HepG2 (cell line): ENCODE data around the gene RPL23. TPM values are rescaled to one million over a fixed set of nuclear protein-coding genes. Genes with fewer than 3 reads are reported as not detected.

Experiments
- ATRX ChIP-seq: sonication (generic); formaldehyde crosslinking; IDR thresholded peaks from 2 replicates; pipeline ENCODE4 v1.4.0; 2020; ENCODE audit warnings: missing genetic modification reagents, borderline replicate concordance
- BRD4 ChIP-seq: sonication (generic); formaldehyde crosslinking; IDR thresholded peaks from 2 replicates; pipeline ENCODE4 v1.4.0; 2020; ENCODE audit warnings: missing genetic modification reagents
- FOXA3 ChIP-seq: IDR thresholded peaks from 2 replicates; pipeline ENCODE4 v1.6.1; 2016; ENCODE audit warnings: missing genetic modification reagents, missing compliant biosample characterization
- HNF1A ChIP-seq, 2 experiments: sonication (generic) in 1 of 2; formaldehyde crosslinking in 1 of 2; IDR thresholded peaks; 2 replicates each; pipeline versions ENCODE4 v1.4.0 to v1.6.1; 2016 to 2020; ENCODE audit warnings: borderline replicate concordance in 1 of 2, low read depth in 1 of 2, mild to moderate bottlenecking in 1 of 2, missing genetic modification reagents in 1 of 2
- HNRNPUL1 ChIP-seq: fragments of 200-400 bp; formaldehyde crosslinking; IDR thresholded peaks from 2 replicates; pipeline ENCODE4 v1.6.1; 2017; ENCODE audit warnings: low read depth, mild to moderate bottlenecking, low read length, moderate library complexity
- KAT2B ChIP-seq: fragments of 150-350 bp; IDR thresholded peaks from 2 replicates; pipeline ENCODE4 v1.6.1; 2014; ENCODE audit warnings: low read depth, low read length, borderline replicate concordance
- KDM4B ChIP-seq: sonication (generic); formaldehyde crosslinking; IDR thresholded peaks from 2 replicates; pipeline ENCODE4 v1.4.0; 2020; ENCODE audit warnings: missing genetic modification reagents
- MIER3 ChIP-seq: IDR thresholded peaks from 2 replicates; pipeline ENCODE4 v1.6.1; 2016; ENCODE audit warnings: missing compliant biosample characterization, borderline replicate concordance
- NFYC ChIP-seq: IDR thresholded peaks from 2 replicates; pipeline ENCODE4 v1.6.1; 2016; ENCODE audit warnings: missing genetic modification reagents, missing compliant biosample characterization
- REPIN1 ChIP-seq: sonication (generic); formaldehyde crosslinking; IDR thresholded peaks from 2 replicates; pipeline ENCODE4 v1.8.0; 2022; ENCODE audit warnings: missing genetic modification reagents, low read depth, mild to moderate bottlenecking, borderline replicate concordance
- SALL2 ChIP-seq: sonication (generic); formaldehyde crosslinking; IDR thresholded peaks from 2 replicates; pipeline ENCODE4 v1.8.1; 2023; ENCODE audit warnings: mild to moderate bottlenecking, missing genetic modification reagents, inconsistent platforms
- SATB2 ChIP-seq: sonication (generic); formaldehyde crosslinking; IDR thresholded peaks from 2 replicates; pipeline ENCODE4 v1.5.0; 2020; ENCODE audit warnings: missing genetic modification reagents
- TARDBP ChIP-seq: sonication (generic); formaldehyde crosslinking; IDR thresholded peaks from 2 replicates; pipeline ENCODE4 v1.8.0; 2022; ENCODE audit warnings: mild to moderate bottlenecking, missing genetic modification reagents
- ZMYM2 ChIP-seq: sonication (generic); formaldehyde crosslinking; IDR thresholded peaks from 2 replicates; pipeline ENCODE4 v1.8.0; 2022; ENCODE audit warnings: mild to moderate bottlenecking, missing genetic modification reagents
- ZMYM4 ChIP-seq: sonication (generic); formaldehyde crosslinking; IDR thresholded peaks from 2 replicates; pipeline ENCODE4 v1.8.1; 2023; ENCODE audit warnings: mild to moderate bottlenecking, missing genetic modification reagents
- ZNF124 ChIP-seq: sonication (generic); formaldehyde crosslinking; IDR thresholded peaks from 2 replicates; pipeline ENCODE4 v1.4.0; 2020; ENCODE audit warnings: missing genetic modification reagents
- ZNF225 ChIP-seq: sonication (generic); formaldehyde crosslinking; IDR thresholded peaks from 2 replicates; pipeline ENCODE4 v1.4.0; 2020; ENCODE audit warnings: mild to moderate bottlenecking, missing genetic modification reagents
- ZNF292 ChIP-seq: sonication (generic); formaldehyde crosslinking; IDR thresholded peaks from 2 replicates; pipeline ENCODE4 v1.8.1; 2022; ENCODE audit warnings: mild to moderate bottlenecking, low read depth, missing genetic modification reagents, borderline replicate concordance
- ZNF33B ChIP-seq: sonication (generic); formaldehyde crosslinking; IDR thresholded peaks from 2 replicates; pipeline ENCODE4 v1.5.1; 2020; ENCODE audit warnings: mild to moderate bottlenecking, missing genetic modification reagents
- ZNF367 ChIP-seq: sonication (generic); formaldehyde crosslinking; IDR thresholded peaks from 2 replicates; pipeline ENCODE4 v1.4.0; 2020; ENCODE audit warnings: missing genetic modification reagents, borderline replicate concordance
- ZNF501 ChIP-seq: sonication (generic); formaldehyde crosslinking; IDR thresholded peaks from 2 replicates; pipeline ENCODE4 v1.5.1; 2020; ENCODE audit warnings: mild to moderate bottlenecking, moderate library complexity, missing genetic modification reagents
- ZNF569 ChIP-seq: sonication (generic); formaldehyde crosslinking; IDR thresholded peaks from 2 replicates; pipeline ENCODE4 v1.5.0; 2020; ENCODE audit warnings: mild to moderate bottlenecking, missing genetic modification reagents, moderate library complexity, borderline replicate concordance
- ZNF766 ChIP-seq: sonication (generic); formaldehyde crosslinking; IDR thresholded peaks from 2 replicates; pipeline ENCODE4 v1.5.0; 2020; ENCODE audit warnings: missing genetic modification reagents, borderline replicate concordance
- ZNF775 ChIP-seq: sonication (generic); formaldehyde crosslinking; IDR thresholded peaks from 2 replicates; pipeline ENCODE4 v1.4.0; 2020; ENCODE audit warnings: missing genetic modification reagents, mild to moderate bottlenecking, moderate library complexity, borderline replicate concordance
- polyA plus RNA-seq, 8 experiments: library from polyadenylated mRNA; depleted of rRNA in 3 of 8; stranded (reverse) in 7 of 8; unstranded in 1 of 8; fragments of >200 nt; fragmentation: Illumina TruSeq in 4 of 8; extraction: Trizol in 4 of 8; gene quantifications; 2 replicates each; pipeline versions ENCODE4 v1.2.1 to v1.2.3, GENCODE V29; 2011 to 2016; ENCODE audit warnings: low read depth in 4 of 8, missing spikeins in 1 of 8, mixed read lengths in 1 of 8; ENCODE audit not compliant: insufficient read depth in 1 of 8
- total RNA-seq, 5 experiments: library from RNA; depleted of rRNA; stranded (reverse); fragments of >200 nt; fragmentation: Illumina TruSeq; extraction: Trizol; gene quantifications; 2 replicates each; pipeline ENCODE4 v1.2.3, GENCODE V29; 2016; ENCODE audit warnings: low read depth in 1 of 5
- TF ChIP-seq, protein P1 (sequence below): sonication (generic); formaldehyde crosslinking; IDR thresholded peaks from 2 replicates; pipeline ENCODE4 v1.8.0; 2022; ENCODE audit warnings: missing genetic modification reagents, mild to moderate bottlenecking, moderate library complexity, borderline replicate concordance

Gene RPL23
- total and polyA plus RNA-seq, 2 of the 13 experiments (the other 11 are each of a cell fraction or from before 2014, with no cell fraction given), result 2,790 to 4,860 TPM

DNA sequence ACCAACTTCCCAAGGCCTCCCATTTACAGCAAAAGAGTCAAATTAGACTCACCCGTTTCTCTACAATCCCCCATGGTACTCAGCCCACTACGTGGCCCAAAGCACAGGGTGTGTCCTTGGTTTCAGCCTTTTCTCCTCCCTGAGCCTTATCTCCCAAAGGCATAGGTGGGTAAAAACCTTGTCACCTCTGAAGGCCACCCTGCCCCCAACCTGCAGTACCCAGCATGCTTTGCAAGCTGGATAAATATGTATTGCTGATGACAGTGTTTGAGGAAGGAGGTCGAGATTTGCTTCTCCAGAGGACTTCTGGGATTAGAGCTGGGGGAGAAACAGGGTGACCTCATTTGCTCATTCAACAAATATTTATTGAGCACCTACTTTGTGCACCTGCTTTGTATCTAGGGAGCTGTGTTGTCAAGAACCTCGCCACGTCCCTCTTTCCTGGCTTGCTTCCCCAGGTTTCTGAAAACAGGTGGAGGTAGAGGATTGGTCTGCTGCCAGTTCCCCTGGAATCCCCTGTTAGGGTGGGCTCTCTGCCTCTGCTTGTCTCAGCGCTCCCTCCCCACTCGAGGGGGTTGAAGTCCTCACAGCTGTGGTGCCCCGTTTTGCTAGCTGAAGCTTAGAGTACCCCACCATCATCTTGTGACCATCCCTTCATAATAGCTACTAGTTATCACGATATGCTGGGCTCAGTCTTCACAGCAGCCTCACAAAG, 19.3 kb upstream of the RPL23 start (continued):
- TF ChIP-seq REPIN1 (CRISPR knock-in tag), result 0 out of 2 replicates have a peak, but pooled peaks have one; percentile 35
- TF ChIP-seq HNF1A (IDR thresholded peaks at IDR 0.05; ENCODE audit: low read depth), result no peak
- peak; percentile 59; the same call in 1 of the 2 replicates for TF ChIP-seq HNF1A (CRISPR knock-in tag; IDR thresholded peaks at IDR 0.05; ENCODE audit: borderline replicate concordance)
- TF ChIP-seq ZNF501 (CRISPR knock-in tag), result no peak; the same call in 1 of the 2 replicates
- TF ChIP-seq MIER3, result peak; percentile 73; the same call in 1 of the 2 replicates
- no peak for TF ChIP-seq ATRX
- TF ChIP-seq TARDBP (CRISPR knock-in tag), result 0 out of 2 replicates have a peak, but pooled peaks have one; percentile 30
- TF ChIP-seq ZMYM4 (CRISPR knock-in tag), result peak; percentile 58; the same call in 1 of the 2 replicates
- TF ChIP-seq NFYC (CRISPR knock-in tag), result peak; percentile 8; the same call in 1 of the 2 replicates
- no peak for TF ChIP-seq SATB2
- TF ChIP-seq FOXA3 (CRISPR knock-in tag), result peak; percentile 78
- no peak for TF ChIP-seq ZNF569 (CRISPR knock-in tag)
- TF ChIP-seq ZNF124 (CRISPR knock-in tag), result peak; percentile 28; the same call in 1 of the 2 replicates
- no peak for TF ChIP-seq ZNF367 (CRISPR knock-in tag)
- no peak for TF ChIP-seq ZNF766 (CRISPR knock-in tag)
- peak; percentile 76; the same call in 1 of the 2 replicates for TF ChIP-seq ZNF775
- TF ChIP-seq KDM4B (CRISPR knock-in tag), result no peak
- TF ChIP-seq BRD4 (CRISPR knock-in tag), result no peak
- no peak for TF ChIP-seq HNRNPUL1
- TF ChIP-seq ZMYM2 (CRISPR knock-in tag), result no peak
- TF ChIP-seq, protein P1, sequence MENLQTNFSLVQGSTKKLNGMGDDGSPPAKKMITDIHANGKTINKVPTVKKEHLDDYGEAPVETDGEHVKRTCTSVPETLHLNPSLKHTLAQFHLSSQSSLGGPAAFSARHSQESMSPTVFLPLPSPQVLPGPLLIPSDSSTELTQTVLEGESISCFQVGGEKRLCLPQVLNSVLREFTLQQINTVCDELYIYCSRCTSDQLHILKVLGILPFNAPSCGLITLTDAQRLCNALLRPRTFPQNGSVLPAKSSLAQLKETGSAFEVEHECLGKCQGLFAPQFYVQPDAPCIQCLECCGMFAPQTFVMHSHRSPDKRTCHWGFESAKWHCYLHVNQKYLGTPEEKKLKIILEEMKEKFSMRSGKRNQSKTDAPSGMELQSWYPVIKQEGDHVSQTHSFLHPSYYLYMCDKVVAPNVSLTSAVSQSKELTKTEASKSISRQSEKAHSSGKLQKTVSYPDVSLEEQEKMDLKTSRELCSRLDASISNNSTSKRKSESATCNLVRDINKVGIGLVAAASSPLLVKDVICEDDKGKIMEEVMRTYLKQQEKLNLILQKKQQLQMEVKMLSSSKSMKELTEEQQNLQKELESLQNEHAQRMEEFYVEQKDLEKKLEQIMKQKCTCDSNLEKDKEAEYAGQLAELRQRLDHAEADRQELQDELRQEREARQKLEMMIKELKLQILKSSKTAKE (CRISPR knock-in tag), result no peak
- TF ChIP-seq ZNF292 (CRISPR knock-in tag), result no peak
- TF ChIP-seq SALL2, result no peak
- no peak for TF ChIP-seq ZNF225 (CRISPR knock-in tag)
- no peak for TF ChIP-seq KAT2B
- peak; percentile 64; the same call in 1 of the 2 replicates for TF ChIP-seq ZNF33B (CRISPR knock-in tag)
